HG03460 (cell line): Measurements from ENCODE around the gene CAVIN2.
"Not testable (repeated sequence)": the region's sequence is repeated elsewhere in the genome, so short reads cannot be mapped to it uniquely, and the experiment has no call there.

ENCODE experiments used
- ATAC-seq: cut with Tn5 transposase; IDR thresholded peaks from one replicate; pipeline ENCODE4 v1.9.1; 2021; ENCODE audit not compliant: unreplicated experiment

The CAVIN2 gene

GRCh38 chr2:191802180-191802579 lies 44.7 kb downstream of the CAVIN2 start:
- ATAC-seq = no peak

- no peak for ATAC-seq
These were observed 46.0 kb downstream of the CAVIN2 start for GRCh38 chr2:191800874-191801273.

GRCh38 chr2:191799526-191799925 lies 47.4 kb downstream of the CAVIN2 start:
- no peak for ATAC-seq

- no peak for ATAC-seq
These were observed 48.7 kb downstream of the CAVIN2 start for GRCh38 chr2:191797942-191798876.

- ATAC-seq = no peak
These were observed 49.4 kb downstream of the CAVIN2 start for GRCh38 chr2:191797500-191797899.

- no peak for ATAC-seq
These were observed 51.2 kb downstream of the CAVIN2 start for GRCh38 chr2:191795715-191796114.

GRCh38 chr2:191791953-191792560 lies 54.8 kb downstream of the CAVIN2 start:
- ATAC-seq = no peak

- ATAC-seq = no peak
These were observed 56.2 kb downstream of the CAVIN2 start for GRCh38 chr2:191790737-191791136.

- no peak for ATAC-seq
These were observed 57.1 kb downstream of the CAVIN2 start for GRCh38 chr2:191789796-191790195.

- ATAC-seq = no peak
These were observed 60.2 kb downstream of the CAVIN2 start for GRCh38 chr2:191786694-191787093.

GRCh38 chr2:191785651-191786050 lies 61.2 kb downstream of the CAVIN2 start:
- not testable (repeated sequence) for ATAC-seq
